Stimulated activated CD4-positive, alpha-beta T cell treated with anti-CD3 and anti-CD28 coated beads, Interleukin-2, amount 100 ng/mL, for 48 hours (primary cell): ENCODE results near the gene ENOPH1.
"Not testable (repeated sequence)": the region's sequence is repeated elsewhere in the genome, so short reads cannot be mapped to it uniquely, and the experiment has no call there.

Experiments
- DNase-seq, 2 donors: peaks; one replicate each; pipeline ENCODE4 v3.0.0-alpha.2; 2020

The ENOPH1 gene

DNA sequence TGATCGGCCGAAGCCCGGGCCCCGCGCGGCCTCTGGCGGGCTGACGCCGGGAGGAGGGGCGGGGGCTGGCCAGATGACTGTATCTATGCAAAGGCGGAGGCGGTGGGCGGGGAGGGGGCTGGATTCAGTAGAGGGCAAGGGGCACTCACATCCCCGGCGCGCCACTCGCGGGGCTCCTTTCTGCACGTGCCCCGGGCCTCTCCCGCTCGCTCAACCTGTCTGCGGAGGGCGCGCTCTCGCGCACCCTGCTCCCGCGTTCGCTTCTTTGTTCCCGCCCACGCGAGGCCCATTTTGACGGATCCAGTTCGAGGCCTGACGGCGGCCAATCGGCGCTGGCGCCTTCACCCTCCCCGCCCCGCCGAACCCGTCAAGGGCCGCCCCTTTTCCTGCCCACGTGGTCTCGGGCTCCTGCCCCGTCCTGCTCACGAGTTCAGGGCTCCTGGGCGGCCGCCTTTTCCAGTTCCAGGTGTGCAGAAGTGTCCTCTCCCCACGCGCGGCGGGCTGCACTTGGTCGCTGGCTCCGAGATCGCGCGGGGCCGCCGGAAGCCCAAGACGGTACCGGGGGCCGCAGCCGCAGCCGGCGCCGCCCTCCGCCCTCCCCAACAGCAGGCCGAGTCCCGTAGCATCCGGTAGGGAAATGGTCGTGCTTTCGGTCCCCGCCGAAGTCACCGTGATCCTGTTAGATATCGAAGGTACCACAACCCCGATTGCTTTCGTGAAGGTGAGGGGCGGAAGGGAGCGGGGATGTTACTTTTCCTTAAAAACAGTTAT lies at the start of gene ENOPH1, which contains the start of gene HNRNPDL:
ENOPH1 (plus strand) TSS at position 398 of the 771 bp plus-strand sequence; CDS start at position 638, 240 bp downstream.
HNRNPDL (minus strand) TSS at position 270 of the 771 bp plus-strand sequence. CDS start 772 bp downstream, outside the sequence.
- peak; percentile 99 for DNase-seq

DNA sequence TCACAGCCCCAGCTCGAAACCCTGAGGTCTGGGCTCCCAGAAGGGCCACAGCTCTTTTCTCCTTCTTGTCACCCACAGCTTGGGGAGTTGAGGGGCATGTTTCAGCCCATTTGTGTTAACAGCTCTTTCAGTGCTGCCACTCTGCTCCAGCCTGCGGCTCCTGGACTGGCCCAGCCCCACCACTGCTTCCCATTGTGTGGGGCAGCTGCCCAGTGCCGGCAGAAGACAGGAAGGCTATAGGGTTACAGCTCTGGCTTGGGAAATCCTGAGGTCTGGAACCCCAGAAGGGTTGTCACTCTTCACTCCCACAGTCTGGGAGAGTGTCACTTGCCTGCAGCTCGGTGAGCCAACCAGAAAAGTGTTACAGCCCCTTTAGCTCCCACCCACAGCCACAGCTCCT lies 49.6 kb upstream of the ENOPH1 start:
- DNase-seq: no peak

DNA sequence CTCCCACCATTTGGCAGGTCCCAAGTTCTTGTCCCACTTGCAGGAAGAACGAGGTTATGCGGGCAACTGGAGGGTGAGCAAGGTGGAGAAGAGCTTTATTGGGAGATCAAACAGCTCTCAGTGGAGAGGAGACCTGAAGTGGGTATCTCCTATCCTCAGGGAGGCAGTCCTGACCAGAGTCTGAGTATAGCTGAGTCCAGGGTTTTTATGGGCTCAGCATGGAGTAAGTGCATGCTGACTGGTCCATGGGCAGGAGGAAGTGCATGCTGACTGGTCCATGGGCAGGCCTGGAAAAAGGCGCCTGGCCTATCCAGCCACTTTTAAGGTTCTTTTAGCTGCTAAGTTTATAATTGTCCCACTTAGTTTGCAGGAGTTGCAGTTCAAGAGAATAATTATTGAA lies 49.2 kb upstream of the ENOPH1 start:
- no peak for DNase-seq

DNA sequence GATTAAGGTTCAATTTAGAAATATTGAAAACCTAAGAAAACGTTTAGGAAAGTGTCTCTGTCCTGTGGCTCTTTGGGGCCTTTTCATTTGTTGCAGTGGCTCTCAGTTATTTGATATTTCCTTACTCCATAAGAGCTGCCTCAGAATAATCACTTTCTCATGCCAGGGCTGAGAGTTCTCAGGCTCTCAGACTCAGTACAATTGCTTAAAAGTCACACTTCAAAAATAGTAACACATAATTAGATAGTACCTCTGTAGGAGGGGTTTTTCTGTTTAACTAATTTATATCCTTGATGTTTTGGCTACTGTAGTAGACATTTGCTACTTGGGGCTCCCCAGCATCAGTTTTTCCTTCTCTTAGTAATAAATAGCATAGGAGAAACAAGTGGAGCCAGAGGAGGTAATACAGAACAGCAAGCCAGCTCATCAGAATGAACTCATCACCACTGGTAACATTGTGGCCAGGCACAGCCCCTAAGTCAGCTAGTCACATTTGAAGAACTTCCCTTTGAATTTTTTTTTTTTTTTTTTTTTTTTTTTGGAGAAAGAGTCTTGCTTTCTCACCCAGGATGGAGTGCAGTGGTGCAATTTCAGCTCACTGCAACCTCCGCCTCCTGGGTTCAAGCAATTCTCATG lies 48.6 kb upstream of the ENOPH1 start:
- DNase-seq: no peak

DNA sequence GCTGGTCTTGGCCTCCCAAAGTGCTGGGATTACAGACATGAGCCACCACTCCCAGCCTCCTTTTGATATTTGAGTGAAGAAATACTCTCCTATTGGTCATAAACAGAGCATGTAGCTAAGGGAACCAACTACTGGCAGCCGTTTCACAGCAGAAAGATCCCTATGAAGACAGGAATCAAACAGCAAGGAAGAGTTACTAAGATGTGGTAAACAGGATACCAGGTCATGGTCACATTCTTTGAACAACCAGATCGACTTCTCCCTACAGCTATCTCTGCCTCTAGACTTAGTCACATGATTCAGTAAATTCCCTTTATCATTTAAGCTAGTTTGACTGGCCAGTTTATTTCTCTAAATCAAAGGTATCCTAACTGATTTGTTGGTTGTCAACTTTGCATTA lies 47.6 kb upstream of the ENOPH1 start:
- no peak for DNase-seq

DNA sequence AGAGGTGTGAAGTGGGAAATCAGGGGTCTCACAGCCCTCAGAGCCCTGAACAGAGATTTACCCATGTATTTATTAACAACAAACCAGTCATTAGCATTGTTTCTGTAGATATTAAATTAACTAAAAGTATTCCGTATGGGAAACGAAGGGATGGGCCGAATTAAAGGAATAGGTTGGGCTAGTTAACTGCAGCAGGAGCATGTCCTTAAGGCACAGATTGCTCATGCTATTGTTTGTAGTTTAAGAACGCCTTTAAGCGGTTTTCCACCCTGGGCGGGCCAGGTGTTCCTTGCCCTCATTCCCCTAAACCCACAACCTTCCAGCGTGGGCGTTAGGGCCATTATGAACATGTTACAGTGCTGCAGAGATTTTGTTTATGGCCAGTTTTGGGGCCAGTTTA lies 44.1 kb upstream of the ENOPH1 start:
- not testable (repeated sequence) for DNase-seq

DNA sequence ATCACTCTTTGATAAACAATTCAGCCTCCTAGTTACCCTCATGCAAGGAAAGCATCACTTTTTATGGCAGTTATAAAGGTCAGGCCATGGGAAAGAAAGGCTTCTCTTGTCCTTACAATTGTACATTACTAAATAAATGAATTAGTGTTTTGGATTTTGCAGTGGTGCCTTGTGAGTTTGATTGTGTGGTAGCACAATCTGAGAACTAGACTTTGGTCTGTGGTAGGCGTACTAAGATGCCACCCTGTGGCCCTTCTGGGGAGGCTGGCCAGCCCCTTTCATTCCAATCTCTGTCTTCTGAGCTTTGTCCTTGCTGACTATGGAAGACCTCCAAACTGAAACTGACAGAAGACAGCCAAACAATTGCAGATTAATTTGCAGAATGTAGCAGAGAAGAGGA lies 42.0 kb upstream of the ENOPH1 start:
- DNase-seq: no peak

DNA sequence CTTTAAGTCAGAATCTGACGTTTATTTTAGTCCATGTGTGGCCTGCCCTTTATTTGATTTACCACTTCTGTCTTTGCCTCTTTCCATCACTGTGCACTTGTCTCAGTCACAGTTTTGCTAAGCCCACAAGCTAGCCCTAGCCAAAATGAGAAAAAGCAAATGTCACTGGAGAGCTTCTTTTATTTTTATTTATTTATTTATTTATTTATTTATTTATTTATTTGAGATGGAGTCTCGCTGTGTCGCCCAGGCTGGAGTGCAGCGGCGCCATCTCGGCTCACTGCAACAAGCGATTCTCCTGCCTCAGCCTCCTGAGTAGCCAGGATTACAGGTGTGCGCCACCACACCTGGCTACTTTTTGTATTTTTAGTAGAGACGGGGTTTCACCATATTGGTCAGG lies 40.3 kb upstream of the ENOPH1 start:
- not testable (repeated sequence) for DNase-seq

DNA sequence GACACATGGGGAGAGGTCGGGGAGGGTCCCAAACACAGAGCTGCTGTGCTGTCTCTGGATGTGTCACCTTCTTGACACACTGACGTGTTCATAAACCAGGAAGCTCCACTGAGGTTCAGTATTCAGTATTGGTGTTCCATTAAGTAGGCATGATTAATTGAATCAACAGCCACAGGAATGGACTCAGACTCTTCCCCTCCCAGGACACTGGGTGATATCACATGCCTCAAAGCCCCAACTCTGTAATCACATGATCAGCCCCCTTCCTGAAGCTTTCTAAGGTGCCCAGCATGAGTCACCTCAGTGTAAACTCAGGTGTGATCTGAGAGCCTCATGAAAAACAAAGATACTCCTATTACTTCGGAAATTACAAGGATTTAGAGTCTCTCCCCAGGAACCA lies 35.5 kb upstream of the ENOPH1 start:
- no peak for DNase-seq

DNA sequence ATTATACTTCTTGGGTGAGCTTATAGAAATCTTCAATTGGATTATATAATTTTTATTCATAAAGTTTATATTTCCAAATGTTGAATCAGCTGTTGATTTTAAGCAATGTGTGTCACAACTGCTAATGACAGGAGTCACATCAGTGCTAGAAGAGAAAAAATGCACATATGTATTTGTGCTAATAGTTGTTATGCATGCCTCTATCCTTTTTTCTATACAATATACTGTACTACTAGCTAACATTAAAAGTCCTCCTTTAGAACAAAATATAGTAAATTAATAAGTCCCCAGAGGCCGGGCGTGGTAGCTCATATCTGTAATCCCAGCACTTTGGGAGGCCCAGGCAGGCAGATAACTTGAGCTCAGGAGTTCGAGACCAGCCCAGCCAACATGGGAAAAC lies 32.9 kb upstream of the ENOPH1 start:
- no peak for DNase-seq

DNA sequence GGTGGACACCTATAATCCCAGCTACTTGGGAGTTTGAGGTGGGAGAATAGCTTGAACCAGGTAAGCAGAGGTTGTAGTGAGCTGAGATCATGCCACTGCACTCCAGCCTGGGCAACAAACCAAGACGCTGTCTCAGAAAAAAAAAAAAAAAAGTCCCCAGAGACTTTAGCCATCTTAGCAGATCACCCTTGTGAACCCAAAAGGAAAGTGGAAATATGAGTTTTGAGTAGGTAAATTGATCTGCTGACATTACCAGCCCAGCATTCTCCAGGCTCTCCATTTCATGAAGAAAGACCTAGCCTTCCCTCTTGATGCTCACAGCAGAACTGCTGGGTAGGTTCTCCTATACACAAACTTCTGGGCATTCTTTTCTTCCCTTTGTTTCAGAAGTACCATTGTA lies 32.1 kb upstream of the ENOPH1 start:
- DNase-seq: no peak

DNA sequence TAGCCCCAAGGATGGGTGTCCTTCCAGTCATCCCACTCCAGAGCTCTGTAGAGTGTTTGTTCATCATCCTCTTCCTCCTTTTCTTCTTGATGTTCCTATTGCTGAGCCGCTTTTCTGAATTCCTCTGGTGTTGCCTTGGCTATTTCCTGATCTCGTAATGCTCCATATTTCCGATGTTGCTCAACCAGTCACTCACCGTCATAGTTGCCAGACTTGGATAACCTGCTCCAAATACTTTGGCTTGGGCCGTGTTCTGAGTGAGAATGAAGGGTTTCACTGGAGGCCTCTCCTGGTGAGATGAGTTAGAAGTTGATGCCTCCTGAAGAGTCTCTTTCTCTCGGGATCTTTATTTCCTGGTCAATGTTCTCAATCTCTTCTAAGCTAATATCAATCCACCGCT lies 28.8 kb upstream of the ENOPH1 start:
- no peak for DNase-seq

DNA sequence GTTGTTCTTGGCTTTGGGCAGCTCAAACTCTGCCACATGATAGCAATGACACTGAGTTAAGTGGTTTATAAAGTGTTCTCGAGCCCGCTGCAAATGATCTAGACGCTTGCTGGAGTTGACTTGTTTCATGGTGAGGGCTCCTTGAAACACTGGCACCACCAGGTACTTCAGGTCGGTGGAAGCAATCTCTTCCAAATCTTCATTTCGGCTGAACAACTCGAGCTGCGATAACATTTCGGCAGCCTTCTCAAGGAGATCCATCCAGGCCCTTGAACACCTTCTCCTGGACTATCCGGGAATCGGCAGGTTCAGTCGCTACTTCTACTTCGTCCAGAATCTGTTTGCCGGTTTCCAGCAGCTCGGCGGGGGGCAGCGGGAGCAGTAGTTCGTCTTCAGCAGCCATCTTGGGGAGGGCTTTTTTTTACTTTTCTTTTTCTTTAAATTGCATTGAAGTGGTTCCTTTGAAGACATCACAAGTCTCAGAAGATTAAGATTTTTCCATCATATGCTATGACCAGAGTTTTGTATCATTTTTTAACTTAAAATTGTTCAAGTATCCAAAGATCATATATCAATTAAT lies 28.1 kb upstream of the ENOPH1 start:
- no peak for DNase-seq

DNA sequence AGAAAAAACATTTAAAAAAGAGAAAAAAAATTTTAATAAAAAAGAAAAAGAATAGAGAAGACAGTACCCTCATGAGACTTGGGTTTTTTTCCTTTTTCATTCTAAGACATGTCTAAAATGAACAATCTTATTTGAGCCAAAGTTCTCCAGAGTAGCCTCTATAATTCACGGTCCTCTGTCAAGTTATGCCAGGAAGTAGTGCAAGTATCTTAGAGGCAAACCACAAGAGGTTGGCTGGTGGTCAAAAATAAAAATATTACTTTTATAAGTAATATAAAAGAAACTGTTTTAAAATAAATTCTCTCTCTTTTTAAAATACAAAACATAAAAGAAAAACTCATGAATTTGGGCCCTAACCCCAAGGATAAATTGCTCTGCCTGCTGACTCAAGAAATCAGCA lies 26.7 kb upstream of the ENOPH1 start:
- DNase-seq: no peak

DNA sequence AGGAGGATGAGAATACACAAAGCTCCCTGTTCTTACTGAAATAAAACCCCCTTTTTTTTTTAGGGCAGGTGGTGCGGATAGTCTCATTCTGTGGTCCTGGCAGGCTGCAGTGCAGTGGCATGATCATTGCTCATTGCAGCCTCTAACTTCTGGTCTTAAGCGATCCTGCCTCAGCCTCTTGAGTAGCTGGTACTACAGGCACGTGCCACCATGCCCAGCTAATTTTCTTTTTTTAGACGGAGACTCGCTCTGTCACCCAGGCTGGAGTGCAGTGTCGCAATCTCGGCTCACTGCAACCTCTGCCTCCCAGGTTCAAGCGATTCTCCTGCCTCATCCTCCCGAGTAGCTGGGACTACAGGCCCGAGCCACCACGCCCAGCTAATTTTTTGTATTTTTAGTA lies 15.3 kb upstream of the ENOPH1 start:
- DNase-seq: not testable (repeated sequence)

DNA sequence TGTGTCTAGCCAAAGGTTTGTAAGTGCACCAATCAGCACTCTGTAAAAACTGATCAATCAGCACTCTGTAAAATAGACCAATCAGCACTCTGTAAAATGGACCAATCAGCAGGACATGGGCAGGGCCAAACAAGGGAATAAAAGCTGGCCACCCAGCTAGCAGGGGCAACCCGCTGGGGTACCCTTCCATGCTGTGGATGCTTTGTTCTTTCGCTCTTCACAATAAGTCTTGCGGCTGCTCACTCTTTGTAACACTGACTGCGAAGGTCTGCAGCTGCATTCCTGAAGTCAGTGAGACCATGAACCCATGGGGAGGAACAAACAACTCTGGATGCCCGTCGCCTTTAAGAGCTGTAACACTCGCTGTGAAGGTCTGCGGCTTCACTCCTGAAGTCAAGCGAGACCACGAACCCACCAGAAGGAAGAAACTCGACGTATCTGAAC lies 14.4 kb upstream of the ENOPH1 start:
- no peak for DNase-seq

DNA sequence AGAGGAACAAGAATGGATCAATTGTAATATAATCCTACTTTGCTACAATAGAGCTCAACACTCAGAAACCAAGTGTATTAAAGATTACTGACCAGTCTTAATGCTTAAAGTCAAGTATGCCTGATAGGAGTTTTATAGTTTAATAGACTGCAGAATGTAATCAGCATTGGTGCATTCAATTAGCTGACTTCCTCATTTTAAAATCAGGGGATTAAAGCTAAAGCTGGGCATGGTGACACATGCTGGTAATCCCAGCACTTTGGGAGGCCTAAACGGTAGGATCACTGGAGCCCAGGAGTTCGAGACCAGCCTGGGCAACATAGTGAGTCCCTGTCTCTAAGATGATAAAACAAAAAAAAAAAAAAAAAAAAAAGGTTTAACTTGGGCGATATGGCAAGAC lies 10.9 kb upstream of the ENOPH1 start:
- no peak for DNase-seq

DNA sequence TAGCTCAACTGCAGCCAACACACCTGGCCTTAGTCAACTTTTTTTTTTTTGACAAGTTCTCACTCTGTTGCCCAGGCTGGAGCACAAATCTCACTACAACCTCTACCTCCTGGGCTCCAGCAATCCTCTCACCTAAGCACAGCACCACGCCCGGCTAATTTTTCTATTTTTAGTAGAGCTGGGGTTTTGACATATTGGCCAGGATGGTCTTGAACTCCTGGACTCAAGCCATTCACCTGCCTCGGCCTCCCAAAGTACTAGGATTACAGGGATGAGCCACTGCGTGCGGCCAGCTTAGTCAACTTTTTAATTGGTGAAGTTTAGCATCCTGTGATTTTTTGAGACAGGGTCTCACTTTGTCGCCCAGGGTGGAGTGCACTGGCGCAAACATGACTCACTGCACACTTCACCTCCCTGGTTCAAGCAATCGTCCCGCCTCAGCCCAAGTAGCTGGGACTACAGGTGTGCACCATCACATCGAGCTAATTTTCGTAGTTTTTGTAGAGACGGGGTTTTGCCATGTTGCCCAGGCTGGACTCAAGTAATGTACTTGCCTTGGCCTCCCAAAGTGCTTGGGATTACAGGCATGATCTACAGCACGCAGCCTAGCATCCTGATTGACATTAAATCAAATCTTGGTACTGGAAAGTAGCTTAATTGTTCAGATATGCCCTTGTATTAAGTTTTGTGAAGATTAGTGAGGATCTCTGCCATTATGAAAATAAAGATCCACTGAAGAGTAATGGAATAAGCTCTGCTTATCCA lies 8.4 kb upstream of the ENOPH1 start:
- no peak for DNase-seq

DNA sequence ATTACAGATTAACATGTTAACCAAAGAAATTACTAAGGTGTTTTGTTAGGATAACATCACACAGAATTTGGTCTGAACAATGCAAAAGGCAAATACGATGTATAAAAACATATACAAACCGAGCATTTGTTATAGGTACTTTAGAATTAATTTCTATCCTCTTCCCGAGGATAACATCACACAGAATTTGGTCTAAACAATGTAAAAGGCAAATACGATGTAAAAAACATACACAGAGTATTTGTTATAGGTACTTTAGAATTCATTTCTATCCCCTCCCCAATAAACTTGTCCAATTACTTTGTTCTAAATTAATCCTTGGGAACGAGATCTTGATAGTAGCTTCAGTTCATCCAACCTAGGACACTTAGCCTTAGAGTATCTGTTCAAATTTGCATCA lies 7.8 kb upstream of the ENOPH1 start:
- DNase-seq: no peak

DNA sequence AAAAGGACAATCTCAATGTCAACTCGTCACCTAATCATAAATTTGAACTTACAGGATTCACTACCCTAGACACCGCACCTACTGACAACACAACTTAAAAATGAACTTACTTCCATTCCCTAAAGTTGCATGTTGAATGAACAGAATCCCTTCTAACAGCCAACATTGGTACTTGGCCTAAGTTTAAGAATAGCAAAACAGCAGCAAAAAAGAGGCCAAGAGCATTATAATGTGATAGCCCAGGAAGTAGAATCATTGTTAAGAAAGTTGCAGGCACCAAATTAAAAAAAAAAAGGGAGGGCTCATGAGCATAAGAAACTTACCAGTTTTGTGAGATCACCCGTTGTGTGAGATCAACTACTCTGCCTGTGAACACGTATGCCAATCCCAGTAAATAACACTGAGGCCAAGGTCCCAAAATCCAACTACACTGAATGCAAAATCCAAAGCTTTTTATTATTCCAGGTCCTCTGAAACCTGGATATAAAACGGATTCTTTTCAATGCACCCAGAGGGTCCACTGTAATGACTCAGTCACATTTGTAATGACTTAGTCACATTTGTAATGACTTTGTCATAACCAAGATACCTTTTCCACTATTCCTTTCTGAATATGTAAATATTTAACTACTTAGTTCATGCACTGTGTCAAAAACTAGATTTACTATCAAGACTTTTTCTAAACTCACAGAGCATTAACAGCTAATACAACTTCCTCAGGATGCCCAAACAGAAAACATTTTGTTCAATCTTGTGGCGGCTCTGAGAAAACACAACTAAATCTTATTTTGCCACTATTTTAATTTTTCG lies 6.9 kb upstream of the ENOPH1 start:
- no peak for DNase-seq

DNA sequence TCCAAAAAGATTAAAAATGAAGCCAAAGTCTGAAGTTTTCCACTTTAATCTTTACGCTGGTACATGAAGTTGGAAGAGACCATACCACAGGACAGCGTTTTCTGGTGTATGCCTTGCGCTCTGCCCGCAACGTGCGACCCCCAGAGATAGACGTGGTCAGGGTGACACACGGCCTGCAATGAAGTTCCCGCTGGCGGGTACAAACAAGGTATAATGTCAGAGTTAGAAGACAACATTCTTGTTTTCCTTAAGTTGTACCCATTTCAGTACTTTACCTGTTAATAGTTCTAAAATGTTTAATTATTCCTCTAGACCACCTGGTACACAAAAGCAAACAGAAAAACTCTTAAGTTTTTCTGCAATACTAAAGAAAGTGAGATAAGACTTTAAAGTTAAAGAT lies 4.9 kb upstream of the ENOPH1 start:
- DNase-seq: no peak

DNA sequence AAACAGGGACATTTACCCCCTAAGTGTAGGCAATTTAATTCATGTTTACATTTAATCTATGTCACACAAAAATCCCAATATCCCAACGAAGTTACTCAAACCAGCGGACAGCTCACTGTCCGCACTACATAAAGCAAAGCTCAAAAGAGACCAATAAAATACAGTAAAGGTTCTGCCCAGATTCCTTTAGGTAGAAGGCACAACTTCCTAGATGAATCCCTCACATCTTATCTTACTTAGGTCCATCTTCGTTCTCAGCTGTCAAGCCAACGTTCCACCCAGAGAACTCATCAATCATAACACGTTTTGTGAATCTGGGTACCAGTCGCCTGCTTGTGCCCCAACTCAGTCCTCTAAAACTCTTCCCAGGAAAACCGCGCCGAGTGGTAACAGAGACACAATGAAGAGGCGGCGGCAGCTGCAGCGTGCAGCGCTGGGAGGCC lies 1.8 kb upstream of the ENOPH1 start:
- no peak for DNase-seq
